WTC11 (cell line): ENCODE data around the gene XIRP2. TPM values are rescaled to one million over a fixed set of nuclear protein-coding genes. Genes with fewer than 3 reads are reported as not detected.

ENCODE experiments used
- ATAC-seq: fragments of 200-7000 bp; cut with Tn5 transposase; 2 replicates; pipeline ENCODE4 v1.10.0; 2021; ENCODE audit warnings: mild to moderate bottlenecking, moderate library complexity
- CTCF ChIA-PET: fragments of 300-600 bp; sonication (Branson Sonifier 250); formaldehyde crosslinking; loops from one replicate; lab custom pipeline; 2021; ENCODE audit warnings: antibody characterized with exemption; lab: Charles Lee
- POLR2A ChIA-PET: fragments of 350-600 bp; sonication (Branson Sonifier 250); formaldehyde crosslinking; loops from one replicate; lab custom pipeline; 2021; ENCODE audit warnings: antibody characterized with exemption; lab: Charles Lee
- DNase-seq: peaks from one replicate; pipeline ENCODE4 v3.0.0; 2021; ENCODE audit warnings: low spot score
- H3K27ac Mint-ChIP-seq: 2 replicates; pipeline ENCODE4 v1.8.0; 2021; ENCODE audit warnings: mixed read lengths
- H3K27me3 Mint-ChIP-seq: 2 replicates; pipeline ENCODE4 v1.8.0; 2021; ENCODE audit warnings: low read depth, mild to moderate bottlenecking, moderate library complexity, mixed read lengths
- H3K36me3 Mint-ChIP-seq: 2 replicates; pipeline ENCODE4 v1.8.0; 2021; ENCODE audit warnings: mixed read lengths
- H3K4me1 Mint-ChIP-seq: 2 replicates; pipeline ENCODE4 v1.8.0; 2022; ENCODE audit warnings: mixed read lengths
- H3K4me3 Mint-ChIP-seq: 2 replicates; pipeline ENCODE4 v1.8.0; 2021; ENCODE audit warnings: mild to moderate bottlenecking, moderate library complexity, mixed read lengths
- H3K9me3 Mint-ChIP-seq: 2 replicates; pipeline ENCODE4 v1.8.0; 2021; ENCODE audit warnings: mixed read lengths
- ARID4B ChIP-seq: sonication (generic); formaldehyde crosslinking; IDR thresholded peaks from 2 replicates; pipeline ENCODE4 v1.8.0; 2023; ENCODE audit warnings: missing genetic modification reagents, mild to moderate bottlenecking, borderline replicate concordance
- ATF6 ChIP-seq: sonication (generic); formaldehyde crosslinking; IDR thresholded peaks from 2 replicates; pipeline ENCODE4 v1.8.1; 2023; ENCODE audit warnings: mild to moderate bottlenecking, missing genetic modification reagents
- CTCF ChIP-seq: fragments of 200-600 bp; IDR thresholded peaks from 2 replicates; pipeline ENCODE4 v1.8.0; 2022; ENCODE audit warnings: antibody characterized with exemption
- E2F1 ChIP-seq: sonication (generic); formaldehyde crosslinking; IDR thresholded peaks from 2 replicates; pipeline ENCODE4 v1.8.0; 2022; ENCODE audit warnings: mild to moderate bottlenecking, missing genetic modification reagents
- E2F5 ChIP-seq: sonication (generic); formaldehyde crosslinking; IDR thresholded peaks from 2 replicates; pipeline ENCODE4 v1.8.1; 2022; ENCODE audit warnings: mild to moderate bottlenecking, moderate library complexity, missing genetic modification reagents
- MYBL2 ChIP-seq: sonication (generic); formaldehyde crosslinking; IDR thresholded peaks from 2 replicates; pipeline ENCODE4 v1.8.1; 2023; ENCODE audit warnings: mild to moderate bottlenecking, moderate library complexity, missing genetic modification reagents
- SMAD3 ChIP-seq: sonication (generic); formaldehyde crosslinking; IDR thresholded peaks from 2 replicates; pipeline ENCODE4 v1.8.0; 2022; ENCODE audit warnings: missing genetic modification reagents, mild to moderate bottlenecking, borderline replicate concordance
- TEAD4 ChIP-seq: sonication (generic); formaldehyde crosslinking; IDR thresholded peaks from 2 replicates; pipeline ENCODE4 v1.8.0; 2022; ENCODE audit warnings: mild to moderate bottlenecking, missing genetic modification reagents
- USF2 ChIP-seq: sonication (generic); formaldehyde crosslinking; IDR thresholded peaks from 2 replicates; pipeline ENCODE4 v1.8.1; 2023; ENCODE audit warnings: mild to moderate bottlenecking, missing genetic modification reagents, moderate library complexity
- ZNF425 ChIP-seq: fragments of 250-450 bp; sonication (Bioruptor Pico); conservative IDR thresholded peaks from 2 replicates; pipeline ENCODE4 v1.9.0; 2021; ENCODE audit warnings: mild to moderate bottlenecking
- ZNF512 ChIP-seq: sonication (generic); formaldehyde crosslinking; IDR thresholded peaks from 2 replicates; pipeline ENCODE4 v1.8.1; 2022; ENCODE audit warnings: missing genetic modification reagents, borderline replicate concordance
- total RNA-seq: library from RNA; stranded (reverse); gene quantifications from 3 replicates; pipeline ENCODE4 v1.2.3, GENCODE V29; 2021

The XIRP2 gene
- total RNA-seq, 1 experiment from 2014 or later = 0.87 TPM

- Mint-ChIP-seq H3K27ac (no peak overlapping the region), H3K36me3 (no peaks in the 10 kb centered on the region), H3K9me3 (no peaks in the 10 kb centered on the region), H3K4me1 (peaks cover 44% of the 10 kb centered on the region), H3K27me3 (no peaks in the 10 kb centered on the region), H3K4me3 (no peak overlapping the region)
- no peak for TF ChIP-seq SMAD3 (CRISPR knock-in tag)
- no peak for TF ChIP-seq ZNF425 (CRISPR knock-in tag)
- TF ChIP-seq ARID4B (CRISPR knock-in tag) = no peak
- no peak for TF ChIP-seq CTCF
- no peak for TF ChIP-seq ZNF512 (CRISPR knock-in tag)
- TF ChIP-seq E2F5 (CRISPR knock-in tag) = no peak
- no peak for TF ChIP-seq USF2
- no peak for TF ChIP-seq TEAD4 (CRISPR knock-in tag)
- TF ChIP-seq E2F1 (CRISPR knock-in tag) = no peak
- no peak for TF ChIP-seq ATF6 (CRISPR knock-in tag)
- no peak for TF ChIP-seq MYBL2 (CRISPR knock-in tag)
- ATAC-seq (no peak), DNase-seq (no peak)
- ChIA-PET CTCF (interaction anchor here (1.0 kb wide), 1 partner anchor 17 kb away, joined by 3 read pairs; no protein-coding TSS in a partner anchor), POLR2A (no interaction called here)
Observed at GRCh38 chr2:166961933-166962332, 73.7 kb downstream of the XIRP2 start.
